ENCODE data around the gene MORF4L1. TPM values are rescaled to one million over a fixed set of nuclear protein-coding genes. Genes with fewer than 3 reads are reported as not detected.

Gene MORF4L1
- total RNA-seq, 2 experiments from 2014 or later: 463 to 496 TPM

- Mint-ChIP-seq H3K4me3 (peak overlapping the region; percentile 49), H3K4me1 (ENCODE audit: low read depth) (peaks cover 20% of the 10 kb centered on the region), H3K27ac (peak overlapping the region; percentile 13), H3K9me3 (no peaks in the 10 kb centered on the region), H3K27me3 (peaks cover 22% of the 10 kb centered on the region), H3K36me3 (ENCODE audit: low read depth) (no peaks in the 10 kb centered on the region)
- Histone ChIP-seq H3K9me3 (ENCODE audit: control insufficient read depth in 1 of 2, insufficient read depth in 1 of 2, low read length in 2 of 2) (no peaks in the 10 kb centered on the region), H3K27ac (ENCODE audit: low read depth in 1 of 2, low read length in 2 of 2) (peak overlapping the region in 1 of 2 donors; percentile 34), H3K4me3 (ENCODE audit: low read length) (peak overlapping the region; percentile 28), H3K27me3 (ENCODE audit: control insufficient read depth in 1 of 2, insufficient read depth in 2 of 2, low read length in 2 of 2) (no peaks in the 10 kb centered on the region), H3K36me3 (ENCODE audit: insufficient read depth, low read length) (no peaks in the 10 kb centered on the region), H3K4me1 (ENCODE audit: insufficient read depth, low read length) (peaks cover 19% of the 10 kb centered on the region)
- intact Hi-C loops (cut with DNase I, micrococcal nuclease): no loop called here
- CTCF ChIA-PET: no interaction called here
- POLR2A ChIA-PET: no interaction called here
- DNase-seq: peak in 4 of 14 experiments; percentile 48 to 65 (median 64)
- TF ChIP-seq, protein P1, sequence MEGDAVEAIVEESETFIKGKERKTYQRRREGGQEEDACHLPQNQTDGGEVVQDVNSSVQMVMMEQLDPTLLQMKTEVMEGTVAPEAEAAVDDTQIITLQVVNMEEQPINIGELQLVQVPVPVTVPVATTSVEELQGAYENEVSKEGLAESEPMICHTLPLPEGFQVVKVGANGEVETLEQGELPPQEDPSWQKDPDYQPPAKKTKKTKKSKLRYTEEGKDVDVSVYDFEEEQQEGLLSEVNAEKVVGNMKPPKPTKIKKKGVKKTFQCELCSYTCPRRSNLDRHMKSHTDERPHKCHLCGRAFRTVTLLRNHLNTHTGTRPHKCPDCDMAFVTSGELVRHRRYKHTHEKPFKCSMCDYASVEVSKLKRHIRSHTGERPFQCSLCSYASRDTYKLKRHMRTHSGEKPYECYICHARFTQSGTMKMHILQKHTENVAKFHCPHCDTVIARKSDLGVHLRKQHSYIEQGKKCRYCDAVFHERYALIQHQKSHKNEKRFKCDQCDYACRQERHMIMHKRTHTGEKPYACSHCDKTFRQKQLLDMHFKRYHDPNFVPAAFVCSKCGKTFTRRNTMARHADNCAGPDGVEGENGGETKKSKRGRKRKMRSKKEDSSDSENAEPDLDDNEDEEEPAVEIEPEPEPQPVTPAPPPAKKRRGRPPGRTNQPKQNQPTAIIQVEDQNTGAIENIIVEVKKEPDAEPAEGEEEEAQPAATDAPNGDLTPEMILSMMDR (IDR thresholded peaks at IDR 0.05): no peak
- peak; percentile 61 for ATAC-seq (ENCODE audit: poor library complexity)
Observed at GRCh38 chr15:78938658-78939488, 66.2 kb downstream of the MORF4L1 start.

- DNase-seq: no peak
- TF ChIP-seq, protein P1 (IDR thresholded peaks at IDR 0.05): no peak
- Histone ChIP-seq H3K9me3 (ENCODE audit: control insufficient read depth in 1 of 2, insufficient read depth in 1 of 2, low read length in 2 of 2) (no peaks in the 10 kb centered on the region), H3K4me3 (ENCODE audit: low read length) (no peak overlapping the region), H3K27me3 (ENCODE audit: control insufficient read depth in 1 of 2, insufficient read depth in 2 of 2, low read length in 2 of 2) (no peaks in the 10 kb centered on the region), H3K27ac (ENCODE audit: low read depth in 1 of 2, low read length in 2 of 2) (no peak overlapping the region), H3K36me3 (ENCODE audit: insufficient read depth, low read length) (no peaks in the 10 kb centered on the region), H3K4me1 (ENCODE audit: insufficient read depth, low read length) (peaks cover 23% of the 10 kb centered on the region)
- Mint-ChIP-seq H3K9me3 (no peaks in the 10 kb centered on the region), H3K4me3 (no peak overlapping the region), H3K27ac (no peak overlapping the region), H3K27me3 (peaks cover 22% of the 10 kb centered on the region), H3K4me1 (ENCODE audit: low read depth) (peaks cover 16% of the 10 kb centered on the region), H3K36me3 (ENCODE audit: low read depth) (no peaks in the 10 kb centered on the region)
- ChIA-PET POLR2A (no interaction called here), CTCF (no interaction called here)
- no peak for ATAC-seq (ENCODE audit: poor library complexity)
- intact Hi-C loops (cut with DNase I, micrococcal nuclease): no loop called here
Observed at GRCh38 chr15:78942741-78943140, 70.1 kb downstream of the MORF4L1 start.

DNA sequence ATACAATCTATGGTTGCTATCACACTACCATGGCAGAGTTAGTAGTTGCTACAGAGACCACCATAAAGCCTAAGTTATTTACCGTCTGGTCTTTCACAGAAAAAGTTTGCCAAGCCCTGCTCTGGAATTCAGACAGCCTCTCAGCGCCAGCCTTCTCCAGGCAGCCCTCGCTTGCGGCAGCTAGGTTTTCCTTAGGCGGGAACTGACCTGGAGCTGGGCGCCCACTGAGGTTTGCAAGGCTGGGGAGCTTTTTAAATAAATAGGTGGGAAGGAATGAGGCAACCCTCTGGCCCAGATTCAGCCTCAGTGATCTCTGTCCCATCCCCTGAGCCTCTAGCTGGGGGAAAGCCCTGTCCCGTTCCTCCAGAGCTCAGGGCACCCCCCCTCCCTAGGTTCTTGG is 71.0 kb downstream of the MORF4L1 start:
- Histone ChIP-seq H3K36me3 (ENCODE audit: insufficient read depth, low read length) (no peaks in the 10 kb centered on the region), H3K4me3 (ENCODE audit: low read length) (peak overlapping the region; percentile 74), H3K4me1 (ENCODE audit: insufficient read depth, low read length) (peaks cover 23% of the 10 kb centered on the region), H3K27ac (ENCODE audit: low read depth in 1 of 2, low read length in 2 of 2) (no peak overlapping the region), H3K9me3 (ENCODE audit: control insufficient read depth in 1 of 2, insufficient read depth in 1 of 2, low read length in 2 of 2) (no peaks in the 10 kb centered on the region), H3K27me3 (ENCODE audit: control insufficient read depth in 1 of 2, insufficient read depth in 2 of 2, low read length in 2 of 2) (no peaks in the 10 kb centered on the region)
- ChIA-PET POLR2A (interaction anchor here (1.9 kb wide), 1 partner anchor 70 kb away, joined by 5 read pairs; the partner anchor contains the start of gene MORF4L1), CTCF (no interaction called here)
- Mint-ChIP-seq H3K27me3 (peaks cover 15% of the 10 kb centered on the region), H3K4me3 (peak overlapping the region; percentile 56), H3K9me3 (no peaks in the 10 kb centered on the region), H3K4me1 (ENCODE audit: low read depth) (peaks cover 7% of the 10 kb centered on the region), H3K27ac (no peak overlapping the region), H3K36me3 (ENCODE audit: low read depth) (no peaks in the 10 kb centered on the region)
- intact Hi-C loops (cut with DNase I, micrococcal nuclease): no loop called here
- TF ChIP-seq, protein P1 (IDR thresholded peaks at IDR 0.05): no peak
- ATAC-seq (ENCODE audit: poor library complexity): no peak
- DNase-seq: no peak
